Measurements from ENCODE around the gene UHRF1. TPM values are rescaled to one million over a fixed set of nuclear protein-coding genes. Genes with fewer than 3 reads are reported as not detected.

UHRF1 gene
- polyA plus RNA-seq, 1 donor (not counting 4 experiments of a cell fraction or from before 2014, with no cell fraction given) = 9.7 TPM

DNA sequence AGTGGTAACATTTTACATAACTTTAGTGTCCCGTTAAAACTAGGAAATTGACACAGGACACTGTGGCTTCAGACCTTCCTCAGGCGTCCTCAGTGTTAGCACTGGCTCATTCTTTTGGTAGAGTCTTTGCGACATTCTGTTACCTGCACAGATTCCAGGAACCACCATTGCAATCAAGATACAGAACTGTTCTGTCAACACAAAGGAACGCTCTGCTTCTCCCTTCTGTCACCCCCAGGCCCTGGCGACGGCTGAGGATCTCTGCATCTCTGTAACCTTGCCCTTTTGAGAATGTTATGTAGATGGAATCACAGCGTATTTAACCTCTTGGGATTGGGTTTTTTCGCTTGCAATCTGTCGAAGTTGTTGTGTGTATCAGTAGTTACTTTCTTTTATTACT, 82.2 kb downstream of the UHRF1 start:
- TF ChIP-seq, protein P1, sequence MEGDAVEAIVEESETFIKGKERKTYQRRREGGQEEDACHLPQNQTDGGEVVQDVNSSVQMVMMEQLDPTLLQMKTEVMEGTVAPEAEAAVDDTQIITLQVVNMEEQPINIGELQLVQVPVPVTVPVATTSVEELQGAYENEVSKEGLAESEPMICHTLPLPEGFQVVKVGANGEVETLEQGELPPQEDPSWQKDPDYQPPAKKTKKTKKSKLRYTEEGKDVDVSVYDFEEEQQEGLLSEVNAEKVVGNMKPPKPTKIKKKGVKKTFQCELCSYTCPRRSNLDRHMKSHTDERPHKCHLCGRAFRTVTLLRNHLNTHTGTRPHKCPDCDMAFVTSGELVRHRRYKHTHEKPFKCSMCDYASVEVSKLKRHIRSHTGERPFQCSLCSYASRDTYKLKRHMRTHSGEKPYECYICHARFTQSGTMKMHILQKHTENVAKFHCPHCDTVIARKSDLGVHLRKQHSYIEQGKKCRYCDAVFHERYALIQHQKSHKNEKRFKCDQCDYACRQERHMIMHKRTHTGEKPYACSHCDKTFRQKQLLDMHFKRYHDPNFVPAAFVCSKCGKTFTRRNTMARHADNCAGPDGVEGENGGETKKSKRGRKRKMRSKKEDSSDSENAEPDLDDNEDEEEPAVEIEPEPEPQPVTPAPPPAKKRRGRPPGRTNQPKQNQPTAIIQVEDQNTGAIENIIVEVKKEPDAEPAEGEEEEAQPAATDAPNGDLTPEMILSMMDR (optimal IDR thresholded peaks at IDR 0.05 in 1 of 3, IDR thresholded peaks at IDR 0.05 in 1 of 3, conservative IDR thresholded peaks at IDR 0.05 in 1 of 3; ENCODE audit: extremely low read depth in 1 of 3, insufficient read depth in 2 of 3, low read length in 3 of 3) = no peak
- no peak for TF ChIP-seq EZH2 (IDR thresholded peaks at IDR 0.05; ENCODE audit: low read length)
- Histone ChIP-seq H3K9ac (ENCODE audit: control insufficient read depth, extremely low read depth, insufficient read depth, low read length) (no peak overlapping the region), H3K9me1 (ENCODE audit: control insufficient read depth, extremely low read depth, insufficient read depth, low read length) (no peaks in the 10 kb centered on the region), H3K4me1 (ENCODE audit: control insufficient read depth, extremely low read depth, insufficient read depth, low read length) (peaks cover 3% of the 10 kb centered on the region), H3K4me3 (ENCODE audit: control insufficient read depth in 2 of 3, extremely low read depth in 1 of 3, insufficient read depth in 2 of 3, low read depth in 1 of 3, low read length in 3 of 3) (no peak overlapping the region), H3K4me2 (ENCODE audit: control insufficient read depth, extremely low read depth, insufficient read depth, low read depth, low read length) (no peak overlapping the region), H3K79me2 (ENCODE audit: control insufficient read depth, insufficient read depth, low read length) (peaks cover 69% of the 10 kb centered on the region), H3K9me3 (ENCODE audit: control insufficient read depth, low read depth, low read length) (no peaks in the 10 kb centered on the region), H3K27ac (ENCODE audit: control insufficient read depth, insufficient read depth, low read length) (no peak overlapping the region), H3K27me3 (ENCODE audit: control insufficient read depth, extremely low read depth, insufficient read depth, low read length) (no peaks in the 10 kb centered on the region), H4K20me1 (ENCODE audit: control insufficient read depth, extremely low read depth, insufficient read depth, low read length) (peaks cover 12% of the 10 kb centered on the region), H3K36me3 (ENCODE audit: control insufficient read depth in 2 of 2, extremely low read depth in 1 of 2, insufficient read depth in 2 of 2, low read length in 2 of 2) (peaks cover 2 to 5% of the 10 kb centered on the region in 2 experiments), H2AFZ (ENCODE audit: control insufficient read depth, low read length) (no peak overlapping the region)
- FAIRE-seq (no peak), DNase-seq (ENCODE audit: low read depth, low spot score) (no peak)
- dilution Hi-C loops (cut with MboI; ENCODE audit: extremely low pct_ligation_motif_present, low sequenced_read_pairs) = no loop called here

DNA sequence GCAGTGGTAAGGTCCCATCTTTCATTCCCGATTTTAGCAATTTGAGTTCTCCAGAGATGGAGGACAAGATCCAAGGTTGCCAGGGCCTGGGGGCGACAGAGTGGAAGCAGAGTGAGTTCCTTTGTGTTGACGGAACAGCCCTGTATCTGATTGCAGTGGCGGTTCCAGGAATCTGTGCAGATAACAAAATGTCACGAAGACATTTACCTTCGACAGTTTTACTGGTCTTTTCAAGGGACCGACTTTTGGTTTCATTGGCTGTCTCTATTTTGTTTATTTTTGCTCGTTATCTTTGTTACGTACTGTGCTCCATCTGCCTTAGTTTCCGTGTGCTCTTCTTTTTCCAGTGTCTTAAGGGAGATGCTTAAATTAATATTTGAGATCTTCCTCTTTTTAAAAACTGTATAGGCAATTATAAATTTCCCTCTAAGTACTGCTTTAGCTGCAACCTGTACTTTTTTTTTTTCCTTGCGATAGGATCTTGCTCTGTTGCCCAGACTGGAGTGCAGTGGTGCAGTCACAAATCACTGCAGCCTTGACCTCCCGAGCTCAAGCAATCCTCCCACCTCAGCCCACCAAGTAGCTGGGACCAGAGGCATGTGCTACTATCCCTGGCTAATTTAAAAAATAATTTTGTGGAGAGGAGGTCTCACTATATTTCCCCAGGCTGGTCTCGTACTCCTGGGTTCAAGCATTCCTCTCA, 82.8 kb downstream of the UHRF1 start:
- Histone ChIP-seq H3K27me3 (ENCODE audit: control insufficient read depth, extremely low read depth, insufficient read depth, low read length) (no peaks in the 10 kb centered on the region), H3K9ac (ENCODE audit: control insufficient read depth, extremely low read depth, insufficient read depth, low read length) (no peak overlapping the region), H3K79me2 (ENCODE audit: control insufficient read depth, insufficient read depth, low read length) (peaks cover 71% of the 10 kb centered on the region), H3K4me1 (ENCODE audit: control insufficient read depth, extremely low read depth, insufficient read depth, low read length) (peaks cover 3% of the 10 kb centered on the region), H3K9me1 (ENCODE audit: control insufficient read depth, extremely low read depth, insufficient read depth, low read length) (no peaks in the 10 kb centered on the region), H3K27ac (ENCODE audit: control insufficient read depth, insufficient read depth, low read length) (no peak overlapping the region), H3K9me3 (ENCODE audit: control insufficient read depth, low read depth, low read length) (no peaks in the 10 kb centered on the region), H3K36me3 (ENCODE audit: control insufficient read depth in 2 of 2, extremely low read depth in 1 of 2, insufficient read depth in 2 of 2, low read length in 2 of 2) (peaks cover 5 to 6% of the 10 kb centered on the region in 2 experiments), H3K4me2 (ENCODE audit: control insufficient read depth, extremely low read depth, insufficient read depth, low read depth, low read length) (no peak overlapping the region), H2AFZ (ENCODE audit: control insufficient read depth, low read length) (no peak overlapping the region), H3K4me3 (ENCODE audit: control insufficient read depth in 2 of 3, extremely low read depth in 1 of 3, insufficient read depth in 2 of 3, low read depth in 1 of 3, low read length in 3 of 3) (no peak overlapping the region), H4K20me1 (ENCODE audit: control insufficient read depth, extremely low read depth, insufficient read depth, low read length) (peaks cover 12% of the 10 kb centered on the region)
- TF ChIP-seq EZH2 (IDR thresholded peaks at IDR 0.05; ENCODE audit: low read length) = no peak
- TF ChIP-seq, protein P1 (optimal IDR thresholded peaks at IDR 0.05 in 1 of 3, IDR thresholded peaks at IDR 0.05 in 1 of 3, conservative IDR thresholded peaks at IDR 0.05 in 1 of 3; ENCODE audit: extremely low read depth in 1 of 3, insufficient read depth in 2 of 3, low read length in 3 of 3) = no peak
- no peak for DNase-seq (ENCODE audit: low read depth, low spot score)
- dilution Hi-C loops (cut with MboI; ENCODE audit: extremely low pct_ligation_motif_present, low sequenced_read_pairs) = no loop called here
- FAIRE-seq = no peak

Data from keratinocyte (primary cell).